ENCODE results near the gene MTOR. TPM values are rescaled to one million over a fixed set of nuclear protein-coding genes. Genes with fewer than 3 reads are reported as not detected.

MTOR gene
- total and polyA plus RNA-seq, 2 of the 8 experiments (the other 6 are each of a cell fraction or from before 2014, with no cell fraction given), result 44.2 to 76.8 TPM

- Histone ChIP-seq H2BK20ac (ENCODE audit: low read length) (no peak overlapping the region), H3K79me2 (ENCODE audit: control insufficient read depth in 1 of 2, insufficient read depth in 2 of 2, low read length in 2 of 2) (peaks cover 0 to 16% of the 10 kb centered on the region in 2 experiments; a peak in 2 of 4 replicates), H3K23me2 (ENCODE audit: low read depth, low read length) (peaks cover 14% of the 10 kb centered on the region), H3K14ac (ENCODE audit: insufficient read length) (no peak overlapping the region), H2BK15ac (ENCODE audit: low read length) (no peak overlapping the region), H3K23ac (ENCODE audit: insufficient read length) (no peak overlapping the region), H3K4me3 (ENCODE audit: extremely low read depth in 1 of 4, insufficient read depth in 2 of 4, low read depth in 3 of 4, low read length in 4 of 4) (no peak overlapping the region), H4K91ac (replicated peaks; ENCODE audit: insufficient read length, low read length) (peak overlapping the region; percentile 20), H4K8ac (ENCODE audit: extremely low read depth, insufficient read depth, low read length) (no peak overlapping the region), H2AFZ (ENCODE audit: low read length) (no peak overlapping the region), H3K4me2 (ENCODE audit: insufficient read depth in 1 of 2, low read depth in 2 of 2, low read length in 2 of 2) (no peak overlapping the region; a peak in 1 of 4 replicates), H2AK5ac (ENCODE audit: low read depth, low read length) (no peak overlapping the region; the same call in 1 of the 2 replicates), H2BK120ac (replicated peaks; ENCODE audit: low read depth, low read length) (no peak overlapping the region), H3K56ac (replicated peaks; ENCODE audit: insufficient read length, low read depth, low read length) (no peak overlapping the region), H3K79me1 (ENCODE audit: low read depth, low read length) (peaks cover 9% of the 10 kb centered on the region), H3K18ac (ENCODE audit: extremely low read depth, low read length) (no peak overlapping the region), H4K5ac (ENCODE audit: insufficient read length, low read depth, low read length) (no peak overlapping the region), H4K20me1 (replicated peaks in 1 of 2; ENCODE audit: control insufficient read depth in 1 of 2, insufficient read depth in 2 of 2, low read length in 2 of 2) (peaks cover 0 to 5% of the 10 kb centered on the region in 2 experiments), H3K4me1 (replicated peaks in 1 of 4; ENCODE audit: control insufficient read depth in 3 of 4, insufficient read depth in 4 of 4, low read length in 3 of 4) (peaks cover 0 to 12% (median 3%) of the 10 kb centered on the region in 4 experiments; a peak in 4 of 7 replicates), H3K9ac (replicated peaks in 1 of 4; ENCODE audit: extremely low read depth in 1 of 4, low read depth in 3 of 4, low read length in 3 of 4) (no peak overlapping the region; a peak in 2 of 7 replicates), H3K27ac (ENCODE audit: low read depth, low read length) (no peak overlapping the region), H2BK12ac (ENCODE audit: low read depth, low read length) (no peak overlapping the region), H3K4ac (replicated peaks; ENCODE audit: insufficient read length, low read depth, low read length) (no peak overlapping the region), H3K27me3 (replicated peaks in 1 of 4; ENCODE audit: control insufficient read depth in 3 of 4, extremely low read depth in 1 of 4, insufficient read depth in 3 of 4, low read length in 3 of 4) (no peaks in the 10 kb centered on the region; a peak in 1 of 7 replicates), H3K9me3 (ENCODE audit: insufficient read depth in 2 of 2, low read depth in 1 of 2, low read length in 1 of 2) (no peaks in the 10 kb centered on the region), H3K36me3 (ENCODE audit: control insufficient read depth in 2 of 4, insufficient read depth in 4 of 4, low read length in 3 of 4) (peaks cover 6 to 31% (median 17%) of the 10 kb centered on the region in 4 experiments; a peak in 6 of 8 replicates), H2BK5ac (ENCODE audit: low read depth, low read length) (no peak overlapping the region; the same call in 1 of the 2 replicates)
- 93% methylated on average over 5 of the region's 5 CpGs; no CpG with 5 or more reads in 1 of the 2 experiments for WGBS, 2 experiments (ENCODE audit: extremely low coverage in 1 of 2, insufficient coverage in 1 of 2, insufficient read length in 1 of 2, insufficient replicate concordance in 2 of 2, low coverage in 1 of 2, low lambda C conversion rate in 2 of 2, missing lambda C conversion rate in 1 of 2)
- ChIA-PET POLR2A (ENCODE audit: partially characterized antibody) (interaction anchor here (0.6 to 6.5 kb wide), 7 partner anchors 9 to 121 kb away, joined by 3 to 44 read pairs (median 4); no protein-coding TSS in a partner anchor), CTCF (ENCODE audit: partially characterized antibody) (interaction anchor here (0.6 to 8.6 kb wide), 12 partner anchors 8 to 1772 kb away, joined by 3 to 115 read pairs (median 4); no protein-coding TSS in a partner anchor)
- DNase-seq (ENCODE audit: low read depth in 1 of 2, low spot score in 2 of 2) (no peak), FAIRE-seq (no peak)
- TF ChIP-seq RAD21 (IDR thresholded peaks at IDR 0.05 in 1 of 2, conservative IDR thresholded peaks at IDR 0.05 in 1 of 2; ENCODE audit: low read depth in 2 of 2, low read length in 2 of 2) (no peak), YY1 (IDR thresholded peaks at IDR 0.05; ENCODE audit: low read depth, low read length) (no peak), JUN (IDR thresholded peaks at IDR 0.05; ENCODE audit: low read depth, low read length) (no peak), KDM4A (IDR thresholded peaks at IDR 0.05; ENCODE audit: low read depth, low read length, severe bottlenecking) (no peak), CREB1 (IDR thresholded peaks at IDR 0.05) (no peak), CEBPB (IDR thresholded peaks at IDR 0.05; ENCODE audit: low read depth, low read length) (no peak), SAP30 (IDR thresholded peaks at IDR 0.05; ENCODE audit: insufficient read depth, insufficient replicate concordance, low read length) (no peak), KDM1A (IDR thresholded peaks at IDR 0.05; ENCODE audit: borderline replicate concordance, low read length) (no peak), JUND (IDR thresholded peaks at IDR 0.05; ENCODE audit: low read length) (no peak), TAF1 (IDR thresholded peaks at IDR 0.05; ENCODE audit: low read depth, low read length) (no peak), GTF2F1 (IDR thresholded peaks at IDR 0.05; ENCODE audit: borderline replicate concordance, low read depth, low read length) (no peak), CBX5 (IDR thresholded peaks at IDR 0.05; ENCODE audit: low read depth, low read length) (no peak), SIRT6 (IDR thresholded peaks at IDR 0.05; ENCODE audit: low read length) (no peak)
Observed at GRCh38 chr1:11061652-11062365, 200.5 kb downstream of the MTOR start.

All from H1 (cell line).